ENCODE results near the gene FTCD.

FTCD gene

GRCh38 chr21:46120301-46121285, 34.8 kb downstream of the FTCD start:
- TF ChIP-seq SIN3A (IDR thresholded peaks at IDR 0.05; ENCODE audit: borderline replicate concordance, insufficient read depth, low read length), result no peak

GRCh38 chr21:46119637-46120271, 35.6 kb downstream of the FTCD start:
- TF ChIP-seq POLR2AphosphoS5 (IDR thresholded peaks at IDR 0.05; ENCODE audit: low read depth, low read length), result no peak

- TF ChIP-seq REST (IDR thresholded peaks at IDR 0.05; ENCODE audit: insufficient read depth in 1 of 2, low read depth in 2 of 2, low read length in 2 of 2), result no peak
- TF ChIP-seq SIN3A (IDR thresholded peaks at IDR 0.05; ENCODE audit: borderline replicate concordance, insufficient read depth, low read length), result no peak
- TF ChIP-seq TAF1 (IDR thresholded peaks at IDR 0.05; ENCODE audit: borderline replicate concordance, insufficient read depth, low read length), result no peak
- no peak for TF ChIP-seq POLR2AphosphoS5 (IDR thresholded peaks at IDR 0.05; ENCODE audit: low read depth, low read length)
- TF ChIP-seq FOXP2 (optimal IDR thresholded peaks at IDR 0.05; ENCODE audit: borderline replicate concordance, extremely low read depth, extremely low read length, insufficient read depth), result no peak
Observed at GRCh38 chr21:46119144-46119636, 36.2 kb downstream of the FTCD start.

- TF ChIP-seq REST (IDR thresholded peaks at IDR 0.05; ENCODE audit: insufficient read depth in 1 of 2, low read depth in 2 of 2, low read length in 2 of 2) (no peak), SIN3A (IDR thresholded peaks at IDR 0.05; ENCODE audit: borderline replicate concordance, insufficient read depth, low read length) (no peak), POLR2AphosphoS5 (IDR thresholded peaks at IDR 0.05; ENCODE audit: low read depth, low read length) (no peak), FOXP2 (optimal IDR thresholded peaks at IDR 0.05; ENCODE audit: borderline replicate concordance, extremely low read depth, extremely low read length, insufficient read depth) (no peak), TAF1 (IDR thresholded peaks at IDR 0.05; ENCODE audit: borderline replicate concordance, insufficient read depth, low read length) (no peak)
Observed at GRCh38 chr21:46118316-46119143, 36.8 kb downstream of the FTCD start.

- TF ChIP-seq FOXP2 (optimal IDR thresholded peaks at IDR 0.05; ENCODE audit: borderline replicate concordance, extremely low read depth, extremely low read length, insufficient read depth) (no peak), TAF1 (IDR thresholded peaks at IDR 0.05; ENCODE audit: borderline replicate concordance, insufficient read depth, low read length) (no peak), SIN3A (IDR thresholded peaks at IDR 0.05; ENCODE audit: borderline replicate concordance, insufficient read depth, low read length) (no peak), REST (IDR thresholded peaks at IDR 0.05; ENCODE audit: insufficient read depth in 1 of 2, low read depth in 2 of 2, low read length in 2 of 2) (no peak), POLR2AphosphoS5 (IDR thresholded peaks at IDR 0.05; ENCODE audit: low read depth, low read length) (no peak)
Observed at GRCh38 chr21:46117586-46118315, 37.6 kb downstream of the FTCD start.

All from PFSK-1 (cell line).